ENCODE measurements around the gene REC114. TPM values are rescaled to one million over a fixed set of nuclear protein-coding genes. Genes with fewer than 3 reads are reported as not detected.

Gene REC114
- total and polyA plus RNA-seq, 2 experiments from 2014 or later, result not detected

- Histone ChIP-seq H4K20me1 (replicated peaks; ENCODE audit: insufficient read depth) (no peaks in the 10 kb centered on the region), H3K4me1 (ENCODE audit: insufficient read depth) (peaks cover 7% of the 10 kb centered on the region; the same call in 1 of the 2 replicates), H3K9me2 (ENCODE audit: insufficient read depth) (no peaks in the 10 kb centered on the region), H3F3A (replicated peaks; ENCODE audit: low read depth) (no peaks in the 10 kb centered on the region), H3K36me3 (ENCODE audit: insufficient read depth) (no peaks in the 10 kb centered on the region), H3K4me3 (no peak overlapping the region), H3K4me2 (no peak overlapping the region), H3K27ac (ENCODE audit: low read depth) (no peak overlapping the region), H2AFZ (no peak overlapping the region), H3K27me3 (ENCODE audit: insufficient read depth) (no peaks in the 10 kb centered on the region), H3K79me2 (replicated peaks; ENCODE audit: insufficient read depth) (no peaks in the 10 kb centered on the region)
- Mint-ChIP-seq H3K9me3 (no peaks in the 10 kb centered on the region), H3K27me3 (ENCODE audit: insufficient read depth, low read depth, poor library complexity) (no peaks in the 10 kb centered on the region), H3K36me3 (ENCODE audit: low read depth) (no peaks in the 10 kb centered on the region), H3K27ac (no peak overlapping the region), H3K4me3 (no peak overlapping the region), H3K4me1 (peaks cover 10% of the 10 kb centered on the region)
- TF ChIP-seq CREB1 (CRISPR knock-in tag; IDR thresholded peaks at IDR 0.05; ENCODE audit: low read depth) (no peak), POLR2AphosphoS5 (IDR thresholded peaks at IDR 0.05; ENCODE audit: low read depth) (no peak), ZNF331 (CRISPR knock-in tag; IDR thresholded peaks at IDR 0.05; ENCODE audit: low read depth) (no peak), EZH2phosphoT487 (IDR thresholded peaks at IDR 0.05; ENCODE audit: unreplicated experiment) (no peak), ZNF462 (CRISPR knock-in tag; IDR thresholded peaks at IDR 0.05) (no peak), EZH2 (IDR thresholded peaks at IDR 0.05; ENCODE audit: low read depth, unreplicated experiment) (no peak), ETS1 (IDR thresholded peaks at IDR 0.05) (no peak)
- DNase-seq (ENCODE audit: low spot score) (no peak), ATAC-seq (no peak)
Observed at GRCh38 chr15:73455876-73456275, 12.9 kb downstream of the REC114 start.
